ENCODE results near the gene HLA-F. TPM values are rescaled to one million over a fixed set of nuclear protein-coding genes. Genes with fewer than 3 reads are reported as not detected.

HLA-F gene
- total and polyA plus RNA-seq, 12 donors = 24.0 to 191 (median 31.9) TPM

- 7 to 24% methylated on average over 17 of the region's 17 CpGs for WGBS, 2 donors
- peak in 4 of 8 donors; percentile 76 to 88 (median 83) for ATAC-seq
- intact Hi-C loops (cut with DNase I) = loop anchor here in 3 of 10 donors (5.0 to 10.0 kb wide), 3 partner anchors 52 to 312 kb away; no protein-coding TSS in a partner anchor
- H3K27ac ChIP-seq = no peak overlapping the region
- H3K4me1 ChIP-seq = peaks cover 0 to 6% (median 0%) of the 10 kb centered on the region in 9 donors
- H3K9me3 ChIP-seq = no peaks in the 10 kb centered on the region
- H3K27me3 ChIP-seq = peaks cover 0 to 29% (median 10%) of the 10 kb centered on the region in 7 donors
- TF ChIP-seq CTCF (IDR thresholded peaks at IDR 0.05) = peak; percentile 46 to 85 (median 73)
- peak; percentile 46 to 85 for DNase-seq
- no peak overlapping the region for H3K4me3 ChIP-seq
- no peaks in the 10 kb centered on the region for H3K36me3 ChIP-seq
Observed at GRCh38 chr6:29702519-29703103, 20.6 kb upstream of the HLA-F start.

GRCh38 chr6:29705389-29706231 lies 17.6 kb upstream of the HLA-F start:
- peak in 5 of 8 donors; percentile 40 to 71 (median 67) for ATAC-seq
- Histone ChIP-seq H3K4me1 (peaks cover 0 to 16% (median 0%) of the 10 kb centered on the region in 9 donors), H3K27me3 (peaks cover 0 to 45% (median 16%) of the 10 kb centered on the region in 7 donors), H3K27ac (no peak overlapping the region), H3K36me3 (no peaks in the 10 kb centered on the region), H3K4me3 (no peak overlapping the region), H3K9me3 (no peaks in the 10 kb centered on the region)
- 24 to 31% methylated on average over 10 of the region's 10 CpGs for WGBS, 2 donors
- TF ChIP-seq CTCF (IDR thresholded peaks at IDR 0.05) = peak in 8 of 9 donors; percentile 29 to 78 (median 66)
- intact Hi-C loops (cut with DNase I) = loop anchor here in 9 of 10 donors (1.0 to 10.0 kb wide), 9 partner anchors 47 to 309 kb away; no protein-coding TSS in a partner anchor
- peak in 1 of 2 donors; percentile 52 for DNase-seq

- no peak for TF ChIP-seq CTCF (IDR thresholded peaks at IDR 0.05)
- WGBS, 2 donors = 68 to 71% methylated on average over 11 of the region's 11 CpGs
- intact Hi-C loops (cut with DNase I) = loop anchor here in 5 of 10 donors (5.0 to 10.0 kb wide), 4 partner anchors 44 to 306 kb away; no protein-coding TSS in a partner anchor
Observed at GRCh38 chr6:29708432-29709179, 14.6 kb upstream of the HLA-F start.

More at GRCh38 chr6:29708432-29709179, 14.6 kb upstream of the HLA-F start:
- peak in 2 of 8 donors; percentile 17 to 29 for ATAC-seq
- peaks cover 0 to 22% (median 9%) of the 10 kb centered on the region in 7 donors for H3K27me3 ChIP-seq
- no peaks in the 10 kb centered on the region for H3K9me3 ChIP-seq
- peak overlapping the region in 1 of 10 donors; percentile 69 for H3K27ac ChIP-seq
- H3K4me3 ChIP-seq = peak overlapping the region in 1 of 10 donors; percentile 28
- peaks cover 0 to 16% (median 0%) of the 10 kb centered on the region in 9 donors for H3K4me1 ChIP-seq
- no peaks in the 10 kb centered on the region for H3K36me3 ChIP-seq
- DNase-seq = no peak
